Measurements from ENCODE around the gene MYO5C. TPM values are rescaled to one million over a fixed set of nuclear protein-coding genes. Genes with fewer than 3 reads are reported as not detected.
A peak's percentile ranks its signal among the peaks of the same experiment; 100 is the strongest.

Gene MYO5C
- polyA plus RNA-seq, 1 donor (not counting 4 experiments of a cell fraction or from before 2014, with no cell fraction given): 0.16 TPM

- H3K9me1 ChIP-seq (ENCODE audit: control insufficient read depth, extremely low read depth, insufficient read depth, low read length): no peaks in the 10 kb centered on the region
- no peak overlapping the region for H3K4me2 ChIP-seq (ENCODE audit: control insufficient read depth, extremely low read depth, insufficient read depth, low read depth, low read length)
- no peaks in the 10 kb centered on the region for H3K79me2 ChIP-seq (ENCODE audit: control insufficient read depth, insufficient read depth, low read length)
- FAIRE-seq: no peak
- no peaks in the 10 kb centered on the region for H4K20me1 ChIP-seq (ENCODE audit: control insufficient read depth, extremely low read depth, insufficient read depth, low read length)
- H2AFZ ChIP-seq (ENCODE audit: control insufficient read depth, low read length): no peak overlapping the region
- TF ChIP-seq EZH2 (IDR thresholded peaks at IDR 0.05; ENCODE audit: low read length) (no peak), CTCF (optimal IDR thresholded peaks at IDR 0.05 in 1 of 3, IDR thresholded peaks at IDR 0.05 in 1 of 3, conservative IDR thresholded peaks at IDR 0.05 in 1 of 3; ENCODE audit: extremely low read depth in 1 of 3, insufficient read depth in 2 of 3, low read length in 3 of 3) (no peak)
- no peaks in the 10 kb centered on the region for H3K9me3 ChIP-seq (ENCODE audit: control insufficient read depth, low read depth, low read length)
- no peaks in the 10 kb centered on the region for H3K36me3 ChIP-seq (ENCODE audit: control insufficient read depth in 2 of 2, extremely low read depth in 1 of 2, insufficient read depth in 2 of 2, low read length in 2 of 2)
- no peaks in the 10 kb centered on the region for H3K27me3 ChIP-seq (ENCODE audit: control insufficient read depth, extremely low read depth, insufficient read depth, low read length)
- dilution Hi-C loops (cut with MboI; ENCODE audit: extremely low pct_ligation_motif_present, low sequenced_read_pairs): no loop called here
- no peak for DNase-seq (ENCODE audit: low read depth, low spot score)
- no peak overlapping the region for H3K9ac ChIP-seq (ENCODE audit: control insufficient read depth, extremely low read depth, insufficient read depth, low read length)
- H3K27ac ChIP-seq (ENCODE audit: control insufficient read depth, insufficient read depth, low read length): no peak overlapping the region
- no peak overlapping the region for H3K4me3 ChIP-seq (ENCODE audit: control insufficient read depth in 2 of 3, extremely low read depth in 1 of 3, insufficient read depth in 2 of 3, low read depth in 1 of 3, low read length in 3 of 3)
- peaks cover 20% of the 10 kb centered on the region for H3K4me1 ChIP-seq (ENCODE audit: control insufficient read depth, extremely low read depth, insufficient read depth, low read length)
These were observed 39.7 kb downstream of the MYO5C start for GRCh38 chr15:52255935-52256334.

GRCh38 chr15:52255008-52255407 lies 40.6 kb downstream of the MYO5C start:
- FAIRE-seq: no peak
- H3K4me3 ChIP-seq (ENCODE audit: control insufficient read depth in 2 of 3, extremely low read depth in 1 of 3, insufficient read depth in 2 of 3, low read depth in 1 of 3, low read length in 3 of 3): no peak overlapping the region
- no peaks in the 10 kb centered on the region for H3K79me2 ChIP-seq (ENCODE audit: control insufficient read depth, insufficient read depth, low read length)
- no peaks in the 10 kb centered on the region for H3K36me3 ChIP-seq (ENCODE audit: control insufficient read depth in 2 of 2, extremely low read depth in 1 of 2, insufficient read depth in 2 of 2, low read length in 2 of 2)
- no peak overlapping the region for H3K9ac ChIP-seq (ENCODE audit: control insufficient read depth, extremely low read depth, insufficient read depth, low read length)
- TF ChIP-seq EZH2 (IDR thresholded peaks at IDR 0.05; ENCODE audit: low read length) (no peak), CTCF (optimal IDR thresholded peaks at IDR 0.05 in 1 of 3, IDR thresholded peaks at IDR 0.05 in 1 of 3, conservative IDR thresholded peaks at IDR 0.05 in 1 of 3; ENCODE audit: extremely low read depth in 1 of 3, insufficient read depth in 2 of 3, low read length in 3 of 3) (no peak)
- peak overlapping the region; percentile 0 for H3K4me2 ChIP-seq (ENCODE audit: control insufficient read depth, extremely low read depth, insufficient read depth, low read depth, low read length)
- peak overlapping the region; percentile 44 for H3K27ac ChIP-seq (ENCODE audit: control insufficient read depth, insufficient read depth, low read length)
- H3K27me3 ChIP-seq (ENCODE audit: control insufficient read depth, extremely low read depth, insufficient read depth, low read length): no peaks in the 10 kb centered on the region
- no peak for DNase-seq (ENCODE audit: low read depth, low spot score)
- peaks cover 20% of the 10 kb centered on the region for H3K4me1 ChIP-seq (ENCODE audit: control insufficient read depth, extremely low read depth, insufficient read depth, low read length)
- H4K20me1 ChIP-seq (ENCODE audit: control insufficient read depth, extremely low read depth, insufficient read depth, low read length): no peaks in the 10 kb centered on the region
- H3K9me3 ChIP-seq (ENCODE audit: control insufficient read depth, low read depth, low read length): no peaks in the 10 kb centered on the region
- no peaks in the 10 kb centered on the region for H3K9me1 ChIP-seq (ENCODE audit: control insufficient read depth, extremely low read depth, insufficient read depth, low read length)
- H2AFZ ChIP-seq (ENCODE audit: control insufficient read depth, low read length): no peak overlapping the region
- dilution Hi-C loops (cut with MboI; ENCODE audit: extremely low pct_ligation_motif_present, low sequenced_read_pairs): no loop called here

Measured in keratinocyte (primary cell).